Hematopoietic multipotent progenitor cell treated with erythropoietin and hydrocortisone succinate and interleukin-3 and kit ligand, for 15 days (in vitro differentiated cells): ENCODE data around the gene EPHA2.

Experiments
- DNase-seq: peaks from one replicate; pipeline ENCODE4 v3.0.0-alpha.2; 2015; ENCODE audit warnings: low spot score

EPHA2 gene

DNA sequence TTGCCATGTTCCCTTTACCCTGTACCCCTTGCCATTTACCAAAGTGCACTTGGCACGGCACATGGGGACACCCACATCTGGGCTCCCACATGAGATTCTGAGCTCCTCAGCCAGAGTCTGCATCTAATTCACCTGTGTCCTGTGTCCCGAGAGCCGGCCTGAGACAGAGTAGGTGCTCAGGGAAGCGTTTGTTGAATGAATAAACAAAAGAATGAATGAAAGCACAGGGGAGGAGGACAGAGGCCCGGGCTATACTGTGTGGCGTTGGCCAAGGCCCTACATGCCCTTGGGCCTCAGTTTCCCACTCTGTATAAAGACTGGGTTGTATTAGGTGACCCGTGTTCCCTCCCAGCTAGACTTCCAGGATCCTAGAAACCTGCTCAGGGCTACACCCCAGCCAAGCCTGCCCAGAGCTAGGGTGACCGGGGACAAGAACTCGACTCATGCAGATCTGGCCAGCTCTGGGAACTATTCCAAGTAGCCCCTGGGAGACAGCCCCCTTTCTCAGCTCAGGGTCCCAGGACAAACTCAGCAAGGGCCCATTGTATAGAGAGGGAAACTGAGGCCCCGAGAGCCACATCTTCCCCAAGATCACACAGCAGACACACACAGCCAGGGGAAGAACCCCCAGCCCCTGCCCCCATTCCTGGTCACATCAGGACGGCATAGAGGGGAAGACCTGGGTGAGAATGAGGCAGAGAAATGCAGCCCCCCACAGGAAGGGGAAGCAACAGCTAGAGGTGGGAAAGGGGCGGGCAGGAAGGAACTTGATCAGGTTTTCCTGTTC, 6.0 kb downstream of the EPHA2 start:
- no peak for DNase-seq

GRCh38 chr1:16149146-16149545, 6.7 kb downstream of the EPHA2 start:
- no peak for DNase-seq

DNA sequence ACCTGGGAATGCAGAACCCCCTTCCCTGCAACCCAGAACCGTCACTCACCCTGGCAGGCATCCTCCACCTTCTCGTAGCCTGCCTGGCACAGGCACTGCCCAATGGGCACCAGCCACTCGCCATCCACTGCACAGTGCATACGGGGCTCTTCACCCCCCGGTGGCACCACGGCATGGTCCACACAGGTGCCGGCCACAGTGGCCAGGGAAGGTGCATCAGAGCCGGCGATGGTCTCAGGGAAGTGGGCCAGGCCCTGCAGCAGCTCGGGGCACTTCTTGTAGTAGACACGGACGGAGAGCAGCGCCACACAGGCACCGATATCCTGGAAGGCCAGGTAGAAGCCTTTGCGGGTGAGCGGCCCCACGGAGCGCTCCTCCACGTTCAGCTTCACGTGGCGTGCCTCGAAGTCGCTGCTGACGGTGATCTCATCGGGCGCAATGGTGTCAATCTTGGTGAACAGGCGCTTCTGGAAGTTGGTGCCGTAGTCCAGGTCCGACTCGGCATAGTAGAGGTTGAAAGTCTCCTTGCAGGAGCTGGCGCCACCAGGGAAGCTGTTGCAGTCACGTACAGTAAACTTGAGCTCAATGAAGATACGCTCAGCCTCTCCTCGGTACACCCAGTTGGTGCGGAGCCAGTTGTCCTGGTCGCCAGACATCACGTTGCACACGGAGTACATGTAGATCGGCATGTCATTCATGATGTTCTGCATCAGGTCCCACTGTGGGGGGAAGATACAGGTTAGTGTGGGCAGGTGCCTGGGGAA, 7.4 kb downstream of the EPHA2 start:
- no peak for DNase-seq

DNA sequence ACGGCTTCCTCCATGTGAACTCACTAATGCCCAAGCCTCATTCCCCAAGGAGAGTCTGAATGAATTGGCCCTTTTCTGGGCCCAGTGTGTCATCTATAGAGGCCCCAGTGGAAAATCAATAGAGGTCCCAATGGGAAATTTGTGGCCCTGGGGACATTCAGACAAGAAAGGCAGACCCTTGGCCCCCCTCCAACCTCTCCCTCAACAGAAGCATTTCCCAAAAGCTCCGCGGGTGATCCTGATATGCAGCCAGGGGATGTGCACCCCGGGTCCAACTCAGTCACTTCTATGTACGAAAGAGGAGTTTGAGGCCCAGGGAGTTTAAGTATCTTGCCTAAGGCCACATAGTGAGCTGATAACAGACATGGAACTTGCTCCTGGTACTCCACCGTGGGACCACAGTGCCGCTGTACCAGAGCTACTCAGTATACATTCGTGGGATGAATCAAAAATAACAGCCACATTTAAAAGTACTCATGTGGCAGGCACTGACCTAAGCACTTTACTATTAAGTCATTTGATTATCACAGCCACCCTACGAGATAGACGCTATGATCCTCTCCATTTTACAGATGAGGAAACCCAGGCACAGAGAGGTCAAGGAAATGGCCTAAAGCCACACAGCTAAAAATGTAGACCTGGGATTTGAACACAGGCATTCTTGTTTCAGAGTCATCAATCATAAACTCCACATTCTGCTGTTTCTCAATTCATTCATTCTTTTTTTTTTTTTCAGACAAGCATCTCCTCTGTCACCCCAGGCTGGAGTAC, 8.5 kb downstream of the EPHA2 start:
- DNase-seq, result no peak

DNA sequence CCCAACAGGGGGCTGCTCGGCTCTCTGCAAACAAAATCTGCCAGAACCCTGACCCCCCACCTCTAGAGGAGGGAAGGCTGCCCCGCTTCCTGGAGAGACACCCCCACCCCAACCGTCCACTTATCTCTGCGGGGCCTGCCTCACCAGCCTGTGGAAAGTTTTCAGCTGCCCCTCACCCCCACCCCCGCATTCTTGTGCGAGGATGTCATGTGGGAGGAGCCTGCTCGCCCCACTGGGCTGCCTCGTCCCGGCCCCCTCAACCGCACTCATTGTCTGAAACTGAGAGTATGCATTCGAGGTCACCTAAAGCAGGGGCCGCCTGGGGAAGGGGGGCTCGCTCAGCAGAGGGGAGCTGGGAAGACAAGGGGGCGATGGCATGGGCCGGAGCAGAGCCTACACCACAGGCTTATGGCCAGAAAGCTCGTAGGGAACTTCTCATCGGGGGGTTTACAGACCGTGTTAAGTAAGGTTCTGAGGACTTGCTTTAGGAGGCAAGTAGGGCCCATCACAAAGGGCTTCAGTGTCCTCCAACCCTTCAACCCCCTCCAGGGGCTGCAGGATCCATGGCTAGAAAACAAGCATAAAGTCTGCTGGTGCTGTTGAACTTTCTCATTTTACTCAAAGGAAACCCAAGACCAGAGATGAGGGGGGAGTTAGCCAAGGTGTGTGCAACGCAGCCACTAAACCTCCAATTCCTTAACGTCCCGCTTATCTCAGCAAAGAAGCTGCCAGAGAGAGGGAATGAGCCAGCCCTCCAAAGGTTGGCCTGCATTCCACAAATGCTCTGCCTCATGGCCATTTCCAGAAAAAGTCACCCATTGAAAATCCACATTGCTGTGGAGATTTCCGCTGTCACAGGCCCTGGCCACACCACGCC, 9.4 kb downstream of the EPHA2 start:
- DNase-seq, result no peak

GRCh38 chr1:16145662-16146278, 10.1 kb downstream of the EPHA2 start:
- DNase-seq, result peak; percentile 69

GRCh38 chr1:16145030-16145661, 10.7 kb downstream of the EPHA2 start:
- no peak for DNase-seq

DNA sequence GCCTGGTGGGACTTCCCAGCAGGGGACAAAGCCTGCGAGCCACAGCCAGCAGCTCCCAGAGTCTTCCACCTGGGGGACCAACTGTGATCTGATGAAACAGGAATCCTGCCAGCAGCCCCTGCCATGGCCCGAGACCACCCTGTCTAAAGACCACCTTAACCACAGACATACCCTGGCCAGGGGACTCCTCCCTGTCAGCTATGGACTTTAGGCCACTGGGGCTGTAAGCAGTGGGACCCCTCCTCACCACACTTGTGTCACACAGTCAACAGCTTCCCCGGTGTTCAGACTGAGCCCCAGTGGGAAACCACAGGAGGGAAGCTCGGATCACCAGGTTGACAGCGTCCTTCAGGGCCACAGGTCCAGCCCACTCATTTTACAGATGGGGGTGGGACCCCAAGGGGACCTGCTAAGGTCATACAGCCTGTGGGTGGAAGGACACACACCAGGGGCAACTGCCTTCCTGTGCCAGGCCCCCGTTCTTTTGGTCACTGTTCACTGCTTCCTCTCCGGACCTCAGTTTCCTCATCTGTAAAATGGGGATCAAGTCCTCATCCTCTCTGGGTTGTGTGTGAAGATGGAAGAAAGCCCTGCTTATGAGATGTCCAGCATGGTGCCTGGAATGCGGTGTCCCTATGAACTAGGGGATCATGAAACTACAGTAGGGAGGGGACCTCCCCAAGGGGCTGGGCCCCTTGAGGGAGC, 11.4 kb downstream of the EPHA2 start:
- peak; percentile 10 for DNase-seq

GRCh38 chr1:16143566-16144324, 12.1 kb downstream of the EPHA2 start:
- DNase-seq, result peak; percentile 83

DNA sequence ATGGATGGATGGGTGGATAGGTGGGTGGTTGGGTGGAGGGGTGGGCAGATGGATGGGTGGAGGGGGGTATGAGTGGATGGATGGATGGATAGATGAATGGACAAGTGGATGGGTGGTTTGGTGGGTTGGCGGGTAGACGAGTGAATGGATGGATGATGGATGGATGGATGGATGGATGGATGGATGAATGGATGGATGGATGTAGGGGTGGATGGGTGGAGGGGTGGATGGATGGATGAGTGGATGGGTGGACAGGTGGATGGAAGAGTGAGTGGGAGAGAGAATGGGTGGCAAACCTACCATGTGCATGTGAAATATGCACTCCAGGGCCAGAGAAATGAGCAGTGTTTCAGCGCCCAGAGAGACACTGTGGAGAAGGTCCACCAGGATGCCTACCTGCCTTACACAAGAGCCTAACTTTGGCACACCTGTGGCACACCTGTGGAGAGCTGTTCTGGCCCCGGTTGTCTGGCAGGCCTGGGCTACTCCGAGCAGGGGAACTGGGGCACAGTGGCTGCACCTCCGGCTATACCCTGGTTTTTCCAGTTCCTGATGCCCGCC, 12.8 kb downstream of the EPHA2 start:
- no peak for DNase-seq

GRCh38 chr1:16142383-16142995, 13.4 kb downstream of the EPHA2 start:
- DNase-seq, result no peak

DNA sequence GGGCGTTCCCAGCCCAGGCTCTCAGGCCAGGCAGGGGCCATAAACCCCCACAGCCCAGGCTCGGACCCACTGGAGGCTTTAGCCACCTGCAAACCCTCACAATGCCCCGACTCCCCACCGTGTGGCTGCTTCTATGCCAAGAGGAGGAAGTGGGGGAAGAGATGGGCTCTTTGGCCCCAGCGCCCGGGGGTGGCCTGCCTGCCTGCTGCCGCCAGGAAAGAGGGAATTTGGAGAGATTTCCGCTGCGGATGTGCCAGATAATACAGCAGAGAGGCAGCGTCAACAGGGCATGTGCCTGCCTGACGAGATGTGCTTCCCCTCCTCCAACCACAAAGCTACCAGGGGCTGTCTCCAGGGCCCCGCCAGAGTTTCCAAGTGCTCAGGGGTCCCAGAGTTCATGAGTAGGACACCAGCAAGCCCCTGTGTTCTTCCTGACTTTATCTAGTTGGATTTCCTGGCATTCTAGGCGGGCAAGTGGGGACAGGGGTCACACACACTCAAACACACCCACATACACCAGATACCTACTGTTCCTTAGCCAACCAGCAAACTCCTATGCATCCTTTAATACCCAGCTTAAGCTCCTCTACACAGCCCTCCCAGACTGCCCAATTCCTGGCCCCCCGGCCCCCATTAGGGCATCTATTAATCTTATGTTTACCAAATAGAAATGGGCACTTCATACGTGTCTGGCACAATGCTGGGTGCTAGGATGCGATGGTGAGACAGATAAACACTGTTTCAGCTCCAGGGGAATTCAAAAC, 14.1 kb downstream of the EPHA2 start:
- DNase-seq, result no peak

DNA sequence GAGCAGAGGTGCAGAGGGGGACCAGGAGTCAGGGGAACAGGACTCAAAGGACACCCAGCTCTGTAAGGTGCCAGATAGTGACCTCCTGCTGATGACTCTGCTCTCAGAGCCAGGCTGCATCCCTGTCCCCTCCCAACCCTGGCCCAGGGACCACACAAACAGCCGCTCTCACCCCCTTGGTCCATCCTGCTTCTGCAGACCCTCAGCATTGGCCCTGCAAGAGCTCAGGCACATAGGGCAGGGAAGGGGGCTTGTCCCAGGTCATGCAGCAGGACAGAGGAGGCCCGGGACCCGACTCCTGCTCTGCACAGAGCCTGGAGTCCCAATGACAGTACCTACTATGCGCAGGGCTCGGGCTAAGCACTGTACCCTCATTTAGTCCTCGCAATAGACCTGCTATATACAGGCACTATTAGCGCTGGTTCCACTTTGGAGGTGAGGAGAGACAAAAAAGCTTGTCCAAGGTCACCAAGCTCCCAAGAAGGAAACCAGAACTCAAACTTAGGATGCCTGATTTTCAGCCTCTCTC, 15.7 kb downstream of the EPHA2 start:
- DNase-seq, result no peak

DNA sequence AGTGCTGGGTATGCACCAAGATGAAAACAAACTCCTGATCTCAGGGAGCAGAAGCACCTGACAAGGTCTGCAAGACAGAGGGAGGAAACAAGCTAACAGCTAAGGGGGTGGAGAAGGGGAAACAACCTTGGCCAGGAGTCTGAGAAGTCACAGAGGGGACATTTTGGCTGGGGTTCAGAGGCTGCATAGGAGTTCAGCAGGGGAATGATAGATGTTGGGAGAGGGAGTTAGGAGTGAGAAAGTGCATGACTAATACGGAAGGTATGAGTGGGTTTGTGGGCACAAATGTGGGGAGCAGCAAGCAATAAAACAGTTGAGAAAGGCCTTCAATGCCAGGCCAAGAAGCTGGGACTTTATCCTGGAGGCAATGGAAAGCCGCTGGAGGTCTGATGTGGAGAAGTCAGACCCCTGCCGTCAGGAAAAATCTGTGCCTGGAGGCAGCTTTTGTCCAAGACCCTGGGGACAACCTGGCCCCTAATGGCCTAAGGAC, 16.4 kb downstream of the EPHA2 start:
- no peak for DNase-seq

DNA sequence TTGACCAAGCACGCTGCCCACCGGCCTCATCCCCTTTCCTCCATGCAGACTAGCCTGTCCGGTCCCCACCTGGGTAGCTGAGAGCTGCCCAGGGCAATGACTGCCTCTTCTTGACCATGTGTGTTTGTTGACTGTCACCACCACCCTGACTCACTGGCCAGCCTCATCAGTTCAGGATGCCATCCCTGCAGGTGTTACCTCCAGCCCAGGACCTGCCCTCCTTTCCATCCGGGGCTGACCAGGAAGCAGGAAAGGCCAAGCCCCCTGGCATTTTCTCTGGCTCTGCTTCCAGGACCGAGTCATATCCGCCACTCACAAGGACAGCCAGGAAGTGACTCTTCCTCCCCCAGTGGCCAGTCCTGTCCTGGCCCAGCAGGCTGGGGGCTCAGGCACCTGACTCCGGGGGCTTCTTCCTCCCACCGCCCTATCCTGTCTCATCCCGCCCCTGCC, 17.1 kb downstream of the EPHA2 start:
- DNase-seq, result no peak

- no peak for DNase-seq
These were observed 17.9 kb downstream of the EPHA2 start for GRCh38 chr1:16137890-16138467.

GRCh38 chr1:16135501-16135900, 20.4 kb downstream of the EPHA2 start:
- no peak for DNase-seq
